HEK293T (cell line): ENCODE data around the gene PARD6B.

Source experiments
- BHLHE40 ChIP-seq: fragments of 450-650 bp; IDR thresholded peaks from 2 replicates; pipeline ENCODE4 v1.6.1; 2016; ENCODE audit warnings: mild to moderate bottlenecking, moderate library complexity, borderline replicate concordance
- CTBP1 ChIP-seq: fragments of 450-650 bp; IDR thresholded peaks from 2 replicates; pipeline ENCODE4 v1.6.1; 2016; ENCODE audit warnings: borderline replicate concordance
- ELF4 ChIP-seq: fragments of 450-650 bp; IDR thresholded peaks from 2 replicates; pipeline ENCODE4 v1.6.1; 2017; ENCODE audit warnings: antibody characterized with exemption
- FOXA1 ChIP-seq: fragments of 450-650 bp; IDR thresholded peaks from 2 replicates; pipeline ENCODE4 v1.6.1; 2016; ENCODE audit warnings: mild to moderate bottlenecking
- FOXM1 ChIP-seq: fragments of 450-650 bp; IDR thresholded peaks from 2 replicates; pipeline ENCODE4 v1.6.1; 2017; ENCODE audit warnings: mild to moderate bottlenecking, borderline replicate concordance
- HDGF ChIP-seq: fragments of 450-650 bp; IDR thresholded peaks from 2 replicates; pipeline ENCODE4 v1.6.1; 2017; ENCODE audit warnings: antibody characterized with exemption, borderline replicate concordance
- LEF1 ChIP-seq: fragments of 450-650 bp; IDR thresholded peaks from 2 replicates; pipeline ENCODE4 v1.6.1; 2017; ENCODE audit warnings: mild to moderate bottlenecking, borderline replicate concordance
- NFRKB ChIP-seq: fragments of 450-650 bp; IDR thresholded peaks from 2 replicates; pipeline ENCODE4 v1.6.1; 2016; ENCODE audit warnings: mild to moderate bottlenecking, moderate library complexity
- PKNOX1 ChIP-seq: fragments of 450-650 bp; IDR thresholded peaks from 2 replicates; pipeline ENCODE4 v1.6.1; 2016
- SP1 ChIP-seq: fragments of 450-650 bp; IDR thresholded peaks from 2 replicates; pipeline ENCODE4 v1.6.1; 2017
- SUZ12 ChIP-seq: fragments of 450-650 bp; IDR thresholded peaks from 2 replicates; pipeline ENCODE4 v1.6.1; 2016; ENCODE audit warnings: mild to moderate bottlenecking
- TARDBP ChIP-seq: fragments of 450-650 bp; IDR thresholded peaks from 2 replicates; pipeline ENCODE4 v1.6.1; 2016

DNA sequence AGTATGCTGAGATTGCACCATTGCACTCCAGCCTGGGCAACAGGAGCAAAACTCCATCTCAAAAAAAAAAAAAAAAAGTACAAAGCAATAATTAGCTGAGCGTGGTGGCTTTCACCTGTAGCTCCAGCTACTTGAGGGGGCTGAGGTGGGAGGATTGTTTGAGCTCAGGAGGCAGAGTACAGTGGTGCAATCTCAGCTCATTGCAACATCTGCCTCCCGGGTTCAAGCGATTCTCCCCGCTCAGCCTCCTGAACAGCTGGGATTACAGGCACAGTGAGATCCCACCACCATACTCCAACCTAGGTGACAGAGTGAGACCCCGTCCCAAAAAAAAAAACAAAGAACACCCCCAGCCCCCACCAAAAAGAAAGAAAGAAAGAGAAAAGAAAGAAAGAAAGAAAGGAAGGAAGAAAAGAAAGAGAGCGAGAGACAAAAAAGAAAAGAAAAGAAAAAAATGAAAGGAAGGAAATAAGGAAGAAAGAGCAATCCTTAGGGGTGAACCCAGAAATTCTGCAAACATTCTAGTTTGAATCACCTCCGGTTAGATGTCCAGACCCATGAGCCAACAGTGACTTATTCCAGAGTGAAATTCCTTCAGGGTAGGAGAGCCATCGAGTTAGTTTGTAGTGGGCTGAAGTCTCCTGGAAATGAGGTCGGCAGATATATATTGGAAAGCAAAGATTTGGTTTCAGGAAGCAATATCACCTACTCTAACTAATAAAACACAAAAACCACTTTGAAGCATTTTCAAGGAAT lies 36.8 kb upstream of the PARD6B start:
- TF ChIP-seq ELF4 (no peak), NFRKB (no peak), BHLHE40 (no peak), TARDBP (no peak), FOXA1 (no peak), HDGF (no peak), SUZ12 (no peak), SP1 (no peak), CTBP1 (no peak), FOXM1 (no peak), PKNOX1 (no peak), LEF1 (no peak)
